ENCODE data around the gene DYSF.
A peak's percentile ranks its signal among the peaks of the same experiment; 100 is the strongest.
"Not testable (repeated sequence)": the region's sequence is repeated elsewhere in the genome, so short reads cannot be mapped to it uniquely, and the experiment has no call there.

Gene DYSF

GRCh38 chr2:71453404-71454220 is at the start of gene DYSF:
Gene DYSF, plus strand, starts transcription at chr2:71453561.
- peak; percentile 73 for DNase-seq

DNA sequence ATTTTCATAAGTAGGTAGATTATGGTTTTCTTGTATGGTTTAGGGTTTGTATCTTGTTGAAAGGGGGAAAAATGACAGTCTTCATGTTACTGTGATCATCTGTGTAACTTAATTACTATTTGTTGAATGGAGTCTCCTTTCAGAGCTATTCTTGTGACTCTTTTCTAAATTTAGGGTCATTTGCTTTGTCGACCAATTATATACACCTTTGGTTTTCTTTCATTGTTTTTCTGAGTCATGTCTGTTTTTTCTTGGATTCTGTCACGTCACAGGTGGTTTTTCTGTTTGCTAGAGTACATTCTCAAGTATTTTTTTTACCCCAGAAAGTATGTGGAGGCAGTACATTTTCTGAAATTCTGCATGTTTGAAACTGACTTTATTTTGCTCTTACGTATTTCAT is 43.8 kb upstream of the DYSF start:
- DNase-seq: no peak

DNA sequence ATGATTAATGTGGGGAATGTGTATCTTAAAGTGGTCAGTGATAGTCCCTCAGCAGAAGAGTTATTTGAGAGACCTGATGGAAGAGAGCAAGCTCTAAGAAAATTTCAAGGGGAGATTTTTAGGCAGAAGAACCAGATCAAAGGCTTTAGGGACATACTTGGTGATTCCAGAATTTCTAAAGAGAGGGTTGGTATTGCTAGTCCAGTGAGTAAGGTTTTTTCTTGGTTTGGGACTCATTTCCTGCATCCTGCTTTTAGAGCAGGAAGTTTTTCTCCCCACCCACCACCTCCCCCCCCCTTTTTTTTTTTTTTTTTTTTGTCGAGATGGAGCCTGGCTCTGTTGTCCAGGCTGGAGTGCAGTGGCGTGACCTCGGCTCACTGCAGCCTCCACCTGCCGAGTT is 42.7 kb upstream of the DYSF start:
- no peak for DNase-seq

GRCh38 chr2:71416866-71417265 is 36.5 kb upstream of the DYSF start:
- not testable (repeated sequence) for DNase-seq

DNA sequence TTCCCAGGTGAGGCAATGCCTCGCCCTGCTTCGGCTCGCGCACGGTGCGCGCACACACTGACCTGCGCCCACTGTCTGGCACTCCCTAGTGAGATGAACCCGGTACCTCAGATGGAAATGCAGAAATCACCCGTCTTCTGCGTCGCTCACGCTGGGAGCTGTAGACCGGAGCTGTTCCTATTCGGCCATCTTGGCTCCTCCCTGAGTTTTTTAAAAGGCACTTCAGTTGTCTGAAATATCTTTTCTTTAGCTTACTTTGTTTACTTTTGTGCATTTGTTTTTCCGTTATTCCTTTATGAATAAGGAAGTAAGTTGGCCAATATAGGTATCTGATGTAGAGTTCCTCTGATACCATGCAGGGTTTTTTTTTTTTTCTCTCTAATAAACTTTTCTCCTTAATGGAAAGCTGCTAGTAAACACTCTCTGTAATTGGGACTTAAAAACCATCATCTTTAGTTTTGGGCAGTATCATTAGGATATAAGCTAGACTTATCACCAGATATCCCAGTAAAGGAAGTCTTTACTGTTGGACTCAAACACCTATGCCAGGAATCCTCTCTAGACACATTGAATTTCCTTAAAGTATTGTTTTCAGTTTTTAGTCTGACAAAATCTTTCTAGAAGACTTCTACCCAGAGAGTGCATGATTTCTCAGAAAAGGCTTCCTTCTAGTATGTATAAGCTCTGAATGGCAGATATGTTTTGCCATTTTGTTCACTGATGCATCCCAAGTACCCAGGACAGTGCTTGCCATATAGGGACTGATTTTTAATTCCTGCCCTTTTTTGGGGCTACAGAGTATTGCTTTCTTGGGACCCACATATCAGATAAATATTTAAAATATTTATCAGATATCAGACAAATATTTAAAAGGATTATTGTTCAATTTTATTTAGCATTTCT is 35.8 kb upstream of the DYSF start:
- DNase-seq: no peak

DNA sequence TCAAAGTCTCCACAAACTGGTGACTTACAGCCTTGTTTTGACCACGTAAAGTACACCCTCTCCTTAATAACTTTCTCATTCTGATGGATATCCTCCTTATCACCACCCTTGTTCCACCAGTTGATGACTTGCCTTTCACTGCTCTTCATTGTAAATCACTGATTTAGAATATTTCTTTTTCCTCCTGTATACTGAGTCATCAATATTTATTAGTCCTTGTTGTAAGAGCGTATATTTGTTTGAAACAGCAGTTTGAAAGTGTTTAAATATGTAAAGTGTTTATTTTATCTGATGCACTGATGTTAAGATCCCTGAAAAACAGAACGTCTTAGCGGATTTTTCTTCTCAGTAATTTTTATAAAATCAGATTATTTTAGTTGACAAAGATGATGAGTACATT is 34.2 kb upstream of the DYSF start:
- no peak for DNase-seq

GRCh38 chr2:71419976-71420375 is 33.4 kb upstream of the DYSF start:
- DNase-seq: no peak

- DNase-seq: no peak
These were observed 30.6 kb upstream of the DYSF start for GRCh38 chr2:71422786-71423185.

DNA sequence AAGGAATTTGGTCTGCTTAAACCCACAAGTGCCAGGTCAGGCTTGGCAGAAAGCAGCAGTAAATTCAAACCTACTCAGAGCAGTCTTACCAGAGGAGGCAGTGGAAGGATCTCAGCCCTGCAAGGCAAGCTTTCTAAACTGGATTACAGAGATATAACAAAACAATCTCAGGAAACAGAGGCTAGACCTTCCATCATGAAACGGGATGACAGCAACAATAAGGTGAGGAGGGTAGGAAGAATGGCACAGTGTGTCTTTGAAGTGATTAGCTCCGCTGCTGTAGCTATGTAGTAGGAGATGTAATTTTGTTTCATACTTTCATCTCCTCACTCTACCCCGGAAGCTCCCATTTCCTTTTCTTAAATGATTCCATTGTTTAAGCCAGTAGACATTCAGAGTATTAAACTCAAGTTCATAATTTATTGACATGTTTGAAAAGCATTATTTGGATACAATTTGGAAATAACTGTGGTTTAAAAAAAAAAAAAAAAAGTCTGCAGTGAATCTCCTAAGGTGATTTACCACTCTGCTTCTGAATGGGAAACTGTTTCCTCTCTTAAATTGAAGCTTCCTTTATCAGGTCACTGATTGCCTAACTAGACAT is 29.4 kb upstream of the DYSF start:
- peak; percentile 27 for DNase-seq

GRCh38 chr2:71426721-71427120 is 26.6 kb upstream of the DYSF start:
- no peak for DNase-seq

DNA sequence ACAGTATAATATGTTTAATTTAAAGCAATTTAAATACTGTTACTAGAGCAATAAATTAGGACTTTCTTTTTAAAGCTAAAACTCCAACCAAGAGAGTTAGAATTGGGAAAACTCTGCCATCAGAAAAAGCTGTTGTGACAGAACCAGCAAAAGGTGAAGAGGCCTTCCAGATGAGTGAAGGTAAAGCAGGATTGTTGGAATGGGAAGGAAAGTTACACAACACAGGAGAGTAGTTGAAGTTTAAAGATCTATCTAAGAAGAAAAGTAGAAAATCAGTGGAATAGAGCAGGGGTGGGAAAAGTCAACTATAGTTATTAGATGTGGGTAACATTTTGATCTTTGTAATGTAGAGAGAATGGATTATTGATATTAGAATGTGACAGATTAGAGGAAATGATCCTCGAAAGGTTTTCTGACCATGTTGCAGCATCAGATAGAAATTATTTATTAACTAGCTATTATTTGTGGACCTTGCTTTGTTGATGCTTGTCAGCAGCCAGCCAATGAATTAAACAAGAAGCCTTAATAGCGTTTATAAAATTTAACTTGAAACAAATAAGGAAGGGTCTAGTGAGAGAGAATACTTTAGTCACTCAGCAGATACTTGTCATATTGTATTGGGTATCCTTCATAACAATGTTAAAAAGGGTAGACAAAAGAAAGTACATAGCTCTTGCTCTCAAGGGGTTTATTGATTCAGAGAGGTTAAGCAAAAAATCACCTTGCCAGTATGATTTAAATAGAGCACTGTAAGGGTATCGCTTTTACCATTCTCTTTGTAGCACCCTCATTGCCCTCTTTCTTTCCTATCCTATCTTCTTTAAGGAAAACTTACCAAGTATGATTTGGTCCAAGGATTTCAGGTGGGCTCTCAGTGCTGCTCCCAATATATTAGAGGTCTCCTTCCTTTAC is 24.6 kb upstream of the DYSF start:
- DNase-seq: no peak

- not testable (repeated sequence) for DNase-seq
These were observed 8.2 kb upstream of the DYSF start for GRCh38 chr2:71445142-71445541.

GRCh38 chr2:71446505-71446904 is 6.9 kb upstream of the DYSF start:
- DNase-seq: no peak

DNA sequence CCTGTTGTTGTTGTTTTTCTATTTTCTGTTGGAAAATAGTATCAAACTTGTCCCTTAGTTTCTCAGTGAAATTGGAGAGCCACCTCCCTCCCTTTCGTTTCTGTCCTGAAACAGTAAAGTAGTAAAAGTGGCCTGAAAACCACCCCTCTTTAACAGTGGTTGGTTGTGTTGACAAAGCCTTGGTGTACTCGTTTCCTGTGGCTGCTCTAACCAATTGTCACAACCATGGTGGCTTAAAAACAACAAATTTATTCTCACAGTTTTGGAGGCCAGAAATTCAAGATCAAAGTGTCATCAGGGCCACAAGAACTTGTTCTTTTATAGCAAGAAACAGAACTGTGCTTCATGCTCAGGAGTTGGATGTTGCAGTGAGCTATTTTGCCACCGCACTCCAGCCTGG is 4.0 kb upstream of the DYSF start:
- no peak for DNase-seq

DNA sequence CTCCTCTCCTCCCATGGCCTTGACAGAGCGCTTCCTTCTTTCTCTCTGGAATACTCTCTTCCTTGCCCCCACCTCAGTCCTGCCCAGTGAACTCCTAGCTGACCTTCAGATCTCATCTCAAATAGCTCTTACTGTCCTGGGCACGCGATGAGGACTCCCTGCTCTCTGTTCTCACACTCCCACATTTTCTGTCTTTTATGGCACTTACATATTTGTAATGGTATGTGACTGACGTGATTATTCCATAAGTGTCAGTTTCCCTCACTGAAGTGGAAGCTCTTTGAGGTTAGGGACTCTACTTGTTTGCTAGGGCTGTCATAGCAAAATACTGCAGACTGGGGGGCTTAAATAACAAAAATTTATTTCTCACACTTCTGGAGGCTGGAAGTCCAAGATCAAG is 1.7 kb upstream of the DYSF start:
- DNase-seq: no peak

DNA sequence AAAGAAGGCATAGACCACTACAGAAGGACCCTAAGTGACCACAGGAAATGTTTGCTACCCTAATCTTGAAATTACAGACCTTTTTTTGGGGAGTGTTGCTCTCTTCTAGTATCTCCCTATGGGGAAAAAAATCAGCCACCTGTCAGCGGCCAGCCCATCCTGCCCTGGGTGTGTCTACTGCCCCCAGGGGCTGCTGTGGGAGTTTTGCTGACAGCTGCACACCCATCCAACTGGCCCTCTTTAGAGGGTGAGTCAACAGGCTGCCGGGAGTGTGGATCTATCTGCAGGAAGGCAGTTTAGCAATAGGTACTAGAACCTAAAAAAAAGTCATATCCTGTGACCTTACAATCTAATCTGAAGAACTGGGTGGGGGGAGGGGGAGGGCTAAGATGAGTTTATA is 796 bp upstream of the DYSF start:
- DNase-seq: peak; percentile 63

DNA sequence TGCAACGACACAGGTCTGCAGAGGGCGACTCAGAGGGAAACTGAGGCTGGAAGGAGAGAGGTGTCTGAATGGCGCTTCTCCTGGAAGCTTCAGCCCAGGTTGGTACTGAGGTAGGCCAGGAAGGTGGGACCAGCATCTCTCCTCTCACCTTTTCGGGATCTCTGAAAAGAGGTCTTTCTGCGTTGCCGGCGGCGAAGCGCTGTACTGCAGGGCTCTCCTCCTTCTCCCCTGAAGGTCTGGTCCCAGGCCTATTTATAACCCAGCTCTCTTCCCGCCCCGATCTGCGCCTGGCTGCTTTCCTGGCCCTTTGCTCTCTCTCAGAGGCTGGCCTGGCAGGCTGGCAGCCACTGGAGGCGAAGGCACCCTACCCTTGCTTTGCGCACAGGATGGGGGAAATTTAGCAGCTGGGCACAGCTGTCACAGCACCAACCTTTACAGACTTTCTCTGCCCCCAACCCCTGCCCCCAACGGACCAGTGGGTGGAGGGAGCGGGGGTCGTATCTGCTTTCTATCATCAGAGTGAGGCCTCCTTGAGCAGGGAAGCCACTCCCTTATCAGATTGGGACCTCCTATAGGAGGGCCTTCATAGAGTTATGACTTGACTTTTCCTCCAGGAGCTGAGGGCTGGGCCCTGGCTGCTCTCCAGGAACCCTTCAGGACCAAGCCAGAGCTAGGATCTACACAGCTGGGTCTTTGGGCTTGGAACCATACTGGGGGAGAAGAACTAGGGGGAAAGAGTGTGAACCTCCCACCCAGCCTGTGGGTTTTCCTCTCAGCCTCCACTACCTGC is 1.1 kb downstream of the DYSF start:
- DNase-seq: no peak

DNA sequence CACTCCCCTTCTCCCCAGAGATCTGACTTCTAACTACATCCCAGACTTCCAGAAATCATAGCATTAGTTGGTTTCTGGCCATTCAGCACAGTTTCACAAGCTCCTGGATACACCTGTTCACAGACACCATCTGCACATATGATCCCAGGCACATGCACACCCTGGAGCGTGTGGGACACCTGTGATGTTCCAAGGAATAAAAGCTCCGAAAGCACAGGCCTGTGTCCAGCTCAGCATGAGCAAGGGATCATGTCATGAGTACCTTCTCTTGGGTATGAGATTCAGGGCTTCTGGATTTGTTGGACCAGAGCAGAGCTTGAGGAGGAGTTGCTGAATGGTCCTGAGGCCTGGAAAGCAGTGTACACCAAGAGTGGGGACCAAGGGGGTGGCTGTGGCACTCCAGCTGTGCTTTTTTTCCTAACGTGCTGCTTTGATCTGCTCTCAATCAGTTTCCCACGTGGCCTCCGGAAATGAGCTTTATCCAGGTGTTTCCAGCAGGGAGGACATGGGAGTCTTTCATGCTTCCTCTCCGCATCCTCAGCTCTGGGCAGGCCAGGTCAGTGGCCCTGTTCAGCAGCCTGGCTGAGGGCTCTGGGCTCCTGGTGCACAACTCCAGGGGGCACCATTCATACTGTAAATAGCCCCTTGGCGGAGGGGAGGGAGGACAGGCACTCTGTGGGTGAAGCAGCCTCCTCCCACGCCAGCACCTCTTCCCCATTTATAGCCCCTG is 1.8 kb downstream of the DYSF start:
- no peak for DNase-seq

DNA sequence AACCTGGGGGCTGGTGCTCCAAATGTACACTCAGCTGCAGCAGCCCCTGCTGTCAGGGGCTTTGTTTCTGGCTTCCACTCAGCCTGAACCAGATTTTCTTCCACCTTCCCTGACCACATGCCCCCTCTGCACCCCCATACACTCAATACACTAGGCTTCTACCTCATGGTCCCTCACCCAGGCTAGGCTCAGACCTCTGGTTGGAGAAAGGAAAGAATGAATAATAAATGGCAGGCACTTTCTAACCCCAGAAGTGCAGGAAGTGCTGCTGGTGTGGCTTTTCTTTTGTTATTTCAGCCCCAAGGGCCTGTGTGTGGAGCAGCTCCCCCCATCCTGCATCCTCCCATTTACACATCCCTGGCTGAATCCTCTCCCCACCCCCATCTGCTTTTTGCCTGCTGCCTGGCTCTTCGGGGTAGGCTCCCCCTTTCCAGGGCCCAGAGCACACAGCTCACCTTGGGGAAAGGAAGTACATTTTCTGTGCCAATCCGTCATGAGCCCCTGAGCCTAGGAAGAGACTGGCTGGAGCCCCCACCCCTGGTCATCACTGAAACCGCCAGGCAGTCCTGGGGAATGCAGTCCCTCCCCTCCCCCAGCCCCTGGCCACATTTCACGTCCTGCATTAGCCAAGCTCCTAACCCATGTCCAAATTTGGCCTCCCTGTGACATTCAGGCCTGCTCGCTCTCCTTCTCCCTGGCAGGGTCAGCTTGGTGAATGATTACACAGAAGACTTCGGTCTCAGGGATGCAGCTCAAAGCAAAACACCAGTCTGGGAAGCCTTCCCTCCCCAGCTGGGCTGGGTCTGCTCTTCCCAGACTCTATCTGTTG is 2.6 kb downstream of the DYSF start:
- no peak for DNase-seq

DNA sequence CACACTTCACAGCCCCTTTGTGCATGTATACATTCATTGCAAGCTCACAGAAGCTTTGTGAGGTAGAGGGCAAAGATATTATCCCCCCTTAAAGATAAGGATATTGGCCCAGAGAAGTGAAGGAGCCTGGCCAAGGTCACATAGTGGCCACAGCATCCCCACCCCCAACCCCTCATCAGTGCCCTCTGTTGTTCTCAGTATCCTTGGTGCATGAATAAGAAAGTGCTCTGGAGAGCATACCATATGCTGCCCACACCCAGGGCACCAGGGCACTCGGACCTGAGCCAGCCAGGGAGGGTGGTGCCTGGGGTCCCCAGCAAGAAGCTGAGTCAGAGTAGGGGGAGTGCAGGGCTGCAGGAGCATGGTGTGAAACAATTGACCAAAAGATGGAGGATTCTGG is 3.3 kb downstream of the DYSF start:
- no peak for DNase-seq
